A549 (cell line): ENCODE results near the gene CACNB3.

ENCODE experiments used
- BHLHE40 ChIP-seq: IDR thresholded peaks from 2 replicates; pipeline ENCODE4 v1.6.1; 2012; ENCODE audit warnings: low read depth, low read length, inconsistent platforms
- EP300 ChIP-seq, 2 experiments: fragments of >200 bp; sonication (Bioruptor Twin); formaldehyde crosslinking; IDR thresholded peaks; 2 replicates in 1 of 2; 3 replicates in 1 of 2; pipeline ENCODE4 v1.6.1; 2016 to 2017
- MAZ ChIP-seq: fragments of 150-350 bp; IDR thresholded peaks from 2 replicates; pipeline ENCODE4 v1.6.1; 2014; ENCODE audit warnings: antibody characterized with exemption, low read depth, low read length, borderline replicate concordance
- RAD21 ChIP-seq, 2 experiments: fragments of >200 bp in 1 of 2; sonication (Bioruptor Twin) in 1 of 2; formaldehyde crosslinking in 1 of 2; IDR thresholded peaks in 1 of 2; conservative IDR thresholded peaks in 1 of 2; 2 replicates in 1 of 2; 3 replicates in 1 of 2; pipeline ENCODE4 v1.6.1; 2012 to 2018; ENCODE audit warnings: inconsistent platforms in 1 of 2
- RFX5 ChIP-seq: fragments of 450-650 bp; IDR thresholded peaks from 2 replicates; pipeline ENCODE4 v1.7.1; 2014; ENCODE audit warnings: antibody characterized with exemption, mild to moderate bottlenecking, moderate library complexity
- RNF2 ChIP-seq: fragments of 200-600 bp; sonication (generic); IDR thresholded peaks from 2 replicates; pipeline ENCODE4 v1.6.1; 2016; ENCODE audit warnings: low read depth, mild to moderate bottlenecking, antibody characterized with exemption, moderate library complexity, borderline replicate concordance
- TF ChIP-seq, protein P1 (sequence below): fragments of >200 bp; sonication (Bioruptor Twin); formaldehyde crosslinking; IDR thresholded peaks from 3 replicates; pipeline ENCODE4 v1.5.1; 2016

DNA sequence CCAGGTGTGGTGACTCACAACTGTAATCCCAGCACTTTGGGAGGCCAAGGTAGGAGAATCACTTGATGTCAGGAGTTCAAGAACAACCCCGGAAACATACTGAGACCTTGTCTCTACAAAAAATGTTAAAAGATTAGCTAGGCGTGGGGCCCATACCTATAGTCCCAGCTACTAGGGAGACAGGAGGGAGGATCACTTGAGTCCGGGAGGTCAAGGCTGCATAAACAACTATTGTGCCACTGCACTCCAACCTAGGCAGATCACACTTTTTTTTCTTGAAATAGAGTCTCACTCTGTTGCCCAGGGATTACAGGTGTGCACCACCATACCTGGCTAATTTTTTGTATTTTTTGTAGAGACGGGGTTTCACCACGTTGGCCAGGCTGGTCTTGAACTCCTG is 41.3 kb downstream of the CACNB3 start:
- TF ChIP-seq EP300 (IDR thresholded peaks at IDR 0.05) (no peak), RFX5 (no peak), MAZ (no peak), BHLHE40 (no peak), RAD21 (conservative IDR thresholded peaks at IDR 0.05 in 1 of 2, IDR thresholded peaks at IDR 0.05 in 1 of 2) (no peak), RNF2 (no peak)
- TF ChIP-seq, protein P1, sequence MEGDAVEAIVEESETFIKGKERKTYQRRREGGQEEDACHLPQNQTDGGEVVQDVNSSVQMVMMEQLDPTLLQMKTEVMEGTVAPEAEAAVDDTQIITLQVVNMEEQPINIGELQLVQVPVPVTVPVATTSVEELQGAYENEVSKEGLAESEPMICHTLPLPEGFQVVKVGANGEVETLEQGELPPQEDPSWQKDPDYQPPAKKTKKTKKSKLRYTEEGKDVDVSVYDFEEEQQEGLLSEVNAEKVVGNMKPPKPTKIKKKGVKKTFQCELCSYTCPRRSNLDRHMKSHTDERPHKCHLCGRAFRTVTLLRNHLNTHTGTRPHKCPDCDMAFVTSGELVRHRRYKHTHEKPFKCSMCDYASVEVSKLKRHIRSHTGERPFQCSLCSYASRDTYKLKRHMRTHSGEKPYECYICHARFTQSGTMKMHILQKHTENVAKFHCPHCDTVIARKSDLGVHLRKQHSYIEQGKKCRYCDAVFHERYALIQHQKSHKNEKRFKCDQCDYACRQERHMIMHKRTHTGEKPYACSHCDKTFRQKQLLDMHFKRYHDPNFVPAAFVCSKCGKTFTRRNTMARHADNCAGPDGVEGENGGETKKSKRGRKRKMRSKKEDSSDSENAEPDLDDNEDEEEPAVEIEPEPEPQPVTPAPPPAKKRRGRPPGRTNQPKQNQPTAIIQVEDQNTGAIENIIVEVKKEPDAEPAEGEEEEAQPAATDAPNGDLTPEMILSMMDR: no peak
